HG02763 (cell line): ENCODE measurements around the gene KLHL5.

ENCODE experiments used
- ATAC-seq: cut with Tn5 transposase; IDR thresholded peaks from one replicate; pipeline ENCODE4 v1.9.1; 2021; ENCODE audit warnings: mild to moderate bottlenecking, moderate library complexity; ENCODE audit not compliant: unreplicated experiment

The KLHL5 gene

DNA sequence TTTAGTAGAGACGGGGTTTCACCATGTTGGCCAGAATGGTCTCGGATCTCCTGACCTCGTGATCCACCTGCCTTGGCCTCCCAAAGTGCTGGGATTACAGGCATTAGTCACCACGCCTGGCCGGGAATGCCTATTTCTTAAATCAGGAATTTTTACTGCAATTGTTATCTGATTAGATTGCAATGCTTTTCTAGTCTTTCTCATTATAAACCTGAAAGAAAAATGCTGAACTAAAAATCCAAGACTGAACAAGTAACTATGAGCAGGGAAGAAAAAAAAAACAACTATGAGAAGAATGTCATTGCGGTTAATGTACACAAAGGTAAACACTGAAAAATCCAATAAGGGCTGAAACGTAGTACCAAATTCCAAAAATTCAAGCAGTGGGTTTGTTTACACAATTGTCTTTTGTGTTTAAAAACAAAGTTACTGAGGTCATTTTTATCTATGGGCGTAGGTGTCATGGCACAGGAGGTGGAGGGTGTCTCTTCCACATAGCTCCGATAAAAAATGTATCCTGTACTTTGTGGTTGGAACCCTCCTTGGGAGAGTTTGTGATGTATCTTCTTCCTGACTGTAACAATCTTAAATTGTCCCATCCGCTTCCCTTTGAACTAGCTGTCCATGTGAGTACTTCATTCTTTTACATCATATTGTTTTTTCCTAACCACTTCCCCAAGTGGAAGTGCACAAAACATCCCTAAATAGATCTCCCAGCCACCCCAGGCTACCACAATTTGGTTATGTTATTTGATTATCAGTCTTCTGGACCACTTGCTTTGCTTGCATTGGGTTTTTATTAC is 18.8 kb upstream of the KLHL5 start:
- no peak for ATAC-seq

DNA sequence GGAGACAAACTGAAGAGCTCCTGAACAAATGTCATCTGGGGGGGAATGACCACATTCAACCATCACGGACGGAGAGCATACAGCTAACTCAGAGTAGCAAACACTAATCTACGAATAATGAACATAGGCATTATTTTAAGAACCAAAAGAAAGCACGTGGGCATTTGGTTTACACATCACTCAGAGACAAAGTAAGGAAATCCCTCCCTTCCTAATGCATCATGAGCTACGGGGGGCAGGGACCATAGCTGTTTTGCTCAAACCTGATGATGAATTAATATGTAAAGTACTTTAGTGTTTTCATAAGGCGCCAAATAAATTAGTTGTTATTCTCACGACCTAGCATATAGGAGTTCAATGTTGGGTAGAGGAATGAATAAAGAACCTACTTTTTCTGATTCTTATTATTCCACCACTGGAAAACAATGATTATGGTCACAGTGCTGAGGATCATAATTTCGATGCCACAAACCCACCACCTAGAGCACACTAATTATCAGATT is 18.1 kb upstream of the KLHL5 start:
- ATAC-seq: no peak

DNA sequence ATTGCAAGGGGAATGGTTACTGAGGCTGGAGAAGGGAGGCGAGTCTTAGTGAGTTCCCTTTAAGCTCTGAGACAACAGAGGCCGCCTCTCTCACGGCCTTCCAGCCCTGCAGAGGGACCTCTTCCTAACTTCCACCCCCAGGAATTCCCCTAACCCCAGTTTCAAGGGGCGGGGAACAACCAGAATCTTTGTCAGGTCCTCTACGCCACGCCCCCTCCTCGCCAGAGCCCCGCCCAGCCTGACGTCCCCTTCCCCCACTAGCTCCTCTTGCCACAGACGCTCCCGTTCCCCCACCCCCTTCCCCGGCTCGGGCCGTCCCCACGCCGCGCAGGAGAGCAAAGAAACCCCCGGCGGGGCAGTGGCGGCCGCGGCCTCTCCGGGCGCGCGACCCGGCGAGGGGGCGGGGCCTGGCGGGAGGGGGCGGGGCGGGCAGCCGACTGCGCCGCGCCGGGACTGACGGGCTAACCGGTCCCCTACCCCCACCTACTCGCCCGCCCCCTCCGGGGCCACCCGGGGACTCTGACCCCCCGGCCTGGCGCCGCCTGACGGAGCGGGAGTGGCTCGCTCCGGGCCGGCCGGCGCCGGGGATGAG is 17.6 kb upstream of the KLHL5 start:
- ATAC-seq: peak; percentile 73

DNA sequence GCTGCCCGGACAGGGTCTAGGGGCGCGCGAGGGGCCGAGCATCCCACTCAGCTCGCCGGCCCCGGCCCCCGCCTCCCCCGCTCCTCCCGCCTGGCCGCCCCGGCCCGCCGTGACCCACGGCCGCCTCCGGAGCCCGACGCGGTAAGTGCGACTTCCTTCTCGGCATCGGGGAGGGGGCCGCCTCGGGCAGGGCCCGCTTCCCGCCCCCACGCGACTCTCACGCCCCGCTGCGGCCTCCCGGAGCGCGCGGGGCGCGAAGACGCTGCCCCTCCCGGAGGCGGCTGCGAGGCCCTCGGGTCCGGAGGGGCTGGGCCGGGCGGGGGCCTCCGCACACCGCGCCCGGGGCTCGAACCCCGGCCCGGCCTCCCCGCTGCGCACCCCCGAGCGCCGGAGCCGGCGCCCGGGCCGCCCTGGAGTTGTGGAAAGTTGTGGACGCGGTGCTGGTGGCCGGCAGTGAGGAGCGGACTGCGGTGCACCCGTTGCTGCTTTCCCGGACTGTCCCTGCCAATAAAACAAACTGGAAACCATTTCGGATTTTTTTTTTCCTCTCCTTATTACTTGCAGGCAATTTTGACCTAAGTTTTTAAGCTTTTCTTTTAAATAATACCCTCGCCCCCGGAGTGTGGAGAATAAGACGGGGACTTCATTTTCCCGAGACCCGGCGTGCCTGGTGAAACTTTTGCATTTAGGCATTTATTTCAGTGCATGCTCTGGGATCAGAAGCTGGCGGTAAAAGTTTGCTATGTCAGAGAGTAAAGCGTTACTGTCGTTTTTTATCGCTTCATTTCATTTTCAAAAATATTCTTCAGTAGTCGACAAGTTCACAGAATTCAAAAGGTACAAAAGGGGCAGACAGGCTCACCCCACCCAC is 16.8 kb upstream of the KLHL5 start:
- ATAC-seq: peak; percentile 23

DNA sequence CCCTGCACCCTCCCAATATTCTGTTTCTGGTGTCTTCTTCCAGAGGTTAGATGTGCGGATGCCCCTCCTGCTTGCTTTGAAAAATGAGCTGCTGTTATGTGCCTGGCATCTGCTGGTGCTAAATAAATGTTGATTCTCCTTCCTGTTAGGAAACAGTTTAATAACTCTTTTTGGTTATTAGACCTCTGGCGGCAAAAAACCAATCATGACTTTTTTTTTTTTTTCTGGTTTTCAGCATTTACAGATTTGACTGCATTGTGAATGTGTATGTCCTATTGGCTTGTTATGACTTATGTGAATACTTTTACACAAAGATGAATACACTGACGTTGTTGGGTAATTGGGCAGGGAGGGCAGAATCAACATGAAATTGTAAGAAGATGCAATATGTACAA is 16.2 kb upstream of the KLHL5 start:
- ATAC-seq: no peak

DNA sequence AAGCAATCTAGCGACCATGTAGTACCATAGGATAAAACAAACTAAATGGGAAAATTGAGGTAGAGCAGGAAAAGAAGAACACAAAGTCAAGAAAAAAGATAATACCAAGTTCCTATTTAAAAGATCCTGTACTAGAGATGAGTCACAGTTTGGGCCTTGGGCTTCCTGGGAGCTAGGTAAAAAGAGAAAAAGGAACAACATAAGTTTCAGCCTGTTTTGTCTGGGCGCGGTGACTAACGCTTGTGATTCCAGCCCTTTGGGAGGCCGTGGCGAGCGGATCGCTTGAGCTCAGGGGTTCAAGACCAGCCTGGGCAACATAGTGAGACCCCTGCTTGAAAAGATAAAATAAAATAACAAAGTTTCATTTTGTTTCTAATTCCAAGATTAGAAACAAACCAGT is 15.8 kb upstream of the KLHL5 start:
- no peak for ATAC-seq

DNA sequence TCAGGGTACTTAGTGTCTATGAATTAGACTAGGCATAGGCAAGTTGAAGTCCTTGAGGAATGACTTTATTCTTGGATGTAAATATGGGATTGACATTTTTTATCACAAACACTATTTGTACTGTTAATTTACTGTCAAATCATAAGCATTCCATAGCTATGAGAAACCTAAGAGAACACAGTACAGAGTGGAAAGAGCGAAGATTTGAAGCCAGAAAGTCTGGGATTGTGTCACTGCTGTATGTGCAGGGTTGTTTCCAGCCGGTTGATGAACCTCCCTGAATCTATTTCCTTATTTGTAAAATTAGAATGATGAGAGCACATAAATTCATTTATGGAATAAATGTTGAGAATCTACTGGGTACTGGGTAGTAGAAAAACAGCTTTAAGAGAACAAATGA is 14.4 kb upstream of the KLHL5 start:
- ATAC-seq: no peak

DNA sequence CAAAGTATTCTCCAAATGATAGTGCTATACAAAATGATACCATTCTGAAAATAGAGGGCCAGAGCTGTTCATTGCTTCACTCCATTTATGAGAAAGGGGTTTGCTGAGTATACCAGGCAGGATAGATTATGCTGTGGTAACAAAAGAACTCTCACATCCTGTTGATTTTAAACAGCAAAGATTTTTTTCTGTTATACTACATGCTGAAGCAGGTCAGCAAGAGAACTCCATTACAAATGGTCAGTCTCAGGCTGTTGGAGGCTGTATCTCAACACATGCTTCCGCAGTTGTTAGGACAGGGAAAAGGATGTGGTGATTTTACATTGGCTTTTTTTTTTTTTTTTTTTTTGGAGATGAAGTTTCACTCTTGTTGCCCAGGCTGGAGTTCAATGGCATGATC is 13.7 kb upstream of the KLHL5 start:
- no peak for ATAC-seq

DNA sequence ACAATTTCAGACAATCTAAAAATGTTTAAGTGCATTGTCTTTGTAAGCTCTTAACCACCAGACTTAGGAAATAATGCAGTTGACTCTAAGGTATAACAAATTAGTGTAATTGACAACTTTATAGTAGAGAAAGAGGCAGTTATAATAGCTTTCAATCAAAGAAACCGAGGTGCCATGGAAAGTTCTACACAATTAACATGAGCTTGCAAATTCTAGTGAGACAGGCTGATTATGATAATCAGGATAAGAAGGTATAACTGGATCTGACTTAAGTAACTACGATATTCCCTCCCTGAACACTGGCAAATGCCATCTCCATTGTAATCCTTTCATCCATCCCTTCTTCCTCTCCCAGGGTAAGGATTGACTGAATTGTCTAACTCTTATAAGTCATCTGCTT is 11.4 kb upstream of the KLHL5 start:
- no peak for ATAC-seq

DNA sequence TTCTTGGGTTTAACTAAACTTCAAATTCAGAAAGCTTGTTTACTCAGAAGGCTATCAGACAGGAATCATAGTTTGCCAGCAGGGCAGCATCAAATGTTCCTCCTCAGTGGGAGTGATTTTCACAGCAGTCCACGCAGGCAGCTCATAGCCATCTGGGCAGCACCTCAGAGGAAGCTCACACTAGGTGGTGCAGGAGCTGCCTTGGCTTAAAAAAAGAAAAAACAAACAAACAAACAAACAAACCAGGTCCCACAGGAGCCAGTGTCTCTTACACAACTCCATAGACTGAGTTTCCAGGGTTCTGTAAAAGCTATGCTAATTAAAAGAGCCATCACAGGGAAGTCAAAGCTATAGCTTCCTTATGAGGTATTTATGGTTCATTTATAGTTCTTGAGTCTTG is 10.5 kb upstream of the KLHL5 start:
- ATAC-seq: no peak

DNA sequence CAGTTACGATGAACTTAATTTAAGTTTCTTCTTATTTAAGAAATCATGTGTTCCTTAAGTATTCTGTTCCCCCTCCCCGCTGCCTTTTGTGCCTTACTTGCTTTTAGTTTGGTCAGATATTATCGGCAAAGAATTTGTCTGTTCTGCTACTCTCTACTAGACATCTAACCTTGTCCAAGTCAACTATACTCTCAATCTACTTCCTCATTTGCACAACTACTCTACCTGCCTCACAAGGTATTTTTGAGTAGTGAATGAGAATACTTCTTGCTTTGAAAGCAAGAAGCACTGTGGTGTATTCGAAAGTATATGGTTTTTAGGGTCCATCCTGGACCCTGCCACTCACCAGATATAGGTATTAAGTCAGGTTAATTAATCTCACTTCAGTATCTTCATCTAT is 8.0 kb upstream of the KLHL5 start:
- ATAC-seq: no peak

DNA sequence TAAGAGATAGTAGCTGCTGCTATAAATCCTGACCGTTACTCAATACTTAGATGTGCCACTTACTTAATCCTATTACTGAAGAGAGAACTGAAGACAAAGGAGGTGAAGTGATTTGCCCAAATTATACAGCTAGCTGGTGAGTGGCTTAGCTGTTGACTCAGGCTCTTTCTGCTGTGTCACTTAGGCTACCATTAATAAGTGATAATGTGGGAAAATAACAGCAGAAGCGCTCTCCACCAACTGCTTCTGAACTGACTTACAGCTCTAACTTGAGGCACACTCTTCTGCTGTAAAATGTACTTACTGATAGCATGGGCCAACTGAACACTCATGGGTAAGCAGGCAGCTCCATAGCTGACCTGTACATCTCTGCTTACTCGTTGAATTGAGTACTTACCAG is 7.5 kb upstream of the KLHL5 start:
- ATAC-seq: no peak

DNA sequence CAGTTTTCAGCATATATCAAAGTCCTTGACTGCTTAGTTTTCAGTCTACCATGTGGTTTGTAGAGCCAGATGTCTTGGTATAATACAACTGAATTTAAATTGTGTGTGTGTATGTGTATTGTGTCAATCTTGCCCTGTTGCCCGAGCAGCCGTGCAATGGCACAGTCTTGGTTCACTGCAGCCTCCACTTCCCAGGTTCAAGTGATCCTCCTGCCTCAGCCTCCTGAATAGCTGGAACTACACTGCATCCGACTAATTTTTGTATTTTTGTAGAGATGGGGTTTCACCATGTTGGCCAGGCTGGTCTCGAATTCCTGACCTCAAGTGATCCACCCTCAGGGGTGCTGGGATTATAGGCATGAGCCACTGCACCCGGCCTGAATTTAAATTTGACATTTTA is 6.0 kb upstream of the KLHL5 start:
- no peak for ATAC-seq

DNA sequence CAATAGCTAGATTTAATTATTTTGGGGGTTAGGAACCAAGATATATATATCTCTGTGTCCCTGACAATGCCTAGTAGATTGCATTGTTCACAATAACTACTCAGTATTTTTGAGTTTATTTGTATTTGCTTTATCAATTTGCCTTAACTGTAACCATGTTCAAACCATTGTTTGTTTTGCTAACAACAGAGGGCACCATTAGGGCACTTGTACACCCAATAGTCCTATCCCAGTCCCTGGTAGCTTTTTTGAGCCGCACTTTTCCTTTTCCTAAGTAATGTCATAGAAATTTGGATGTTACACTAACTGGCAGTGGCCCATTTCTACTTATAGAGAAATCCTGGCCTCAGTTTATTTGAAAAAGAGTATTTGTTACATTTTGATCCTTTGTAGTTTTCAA is 575 bp upstream of the KLHL5 start:
- ATAC-seq: no peak

DNA sequence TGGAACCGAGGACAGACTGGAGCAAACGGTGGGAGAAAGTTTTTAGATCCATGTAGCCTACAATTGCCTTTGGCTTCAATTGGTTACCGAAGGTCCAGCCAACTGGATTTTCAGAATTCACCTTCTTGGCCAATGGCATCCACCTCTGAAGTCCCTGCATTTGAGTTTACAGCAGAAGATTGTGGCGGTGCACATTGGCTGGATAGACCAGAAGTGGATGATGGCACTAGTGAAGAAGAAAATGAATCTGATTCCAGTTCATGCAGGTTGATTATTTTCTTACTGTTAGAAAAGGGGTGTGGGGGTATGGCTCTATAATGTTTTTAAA is 702 bp downstream of the KLHL5 start:
- no peak for ATAC-seq

DNA sequence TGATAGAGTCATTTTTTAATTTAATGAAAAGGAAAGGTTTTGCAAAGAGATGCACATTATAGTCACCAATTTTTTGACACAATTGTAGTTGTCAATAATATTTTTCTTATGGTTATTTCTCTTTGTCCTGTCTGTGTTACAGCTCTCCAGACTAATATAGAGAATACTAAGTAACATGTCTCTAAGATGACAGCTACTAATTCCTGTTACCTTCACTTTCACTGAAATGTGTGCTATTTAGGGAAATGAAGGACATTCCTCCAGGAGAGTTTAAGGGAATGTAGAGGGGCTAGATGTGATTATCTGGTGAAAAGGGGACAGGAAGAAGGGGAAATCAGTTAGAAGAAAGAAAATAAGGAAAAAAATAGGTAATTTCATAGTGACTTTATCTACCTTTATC is 1.4 kb downstream of the KLHL5 start:
- no peak for ATAC-seq

DNA sequence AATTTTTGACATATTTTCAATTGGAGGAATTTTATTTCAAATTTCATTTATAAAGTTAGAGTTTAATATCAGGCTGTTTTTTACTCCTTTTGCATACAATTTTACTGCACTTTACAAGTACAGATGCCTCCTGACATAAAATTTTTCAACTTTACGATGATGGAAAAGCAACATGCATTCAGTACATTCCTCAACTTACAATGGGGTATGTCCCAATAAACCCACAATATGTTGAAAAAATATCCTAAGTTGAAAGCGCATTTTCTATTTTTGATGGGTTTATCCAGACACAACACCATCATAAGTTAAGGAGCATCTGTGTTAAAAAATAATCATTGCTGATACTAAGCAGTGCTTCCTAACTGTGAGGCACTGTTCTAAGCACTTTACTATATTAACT is 4.3 kb downstream of the KLHL5 start:
- no peak for ATAC-seq

DNA sequence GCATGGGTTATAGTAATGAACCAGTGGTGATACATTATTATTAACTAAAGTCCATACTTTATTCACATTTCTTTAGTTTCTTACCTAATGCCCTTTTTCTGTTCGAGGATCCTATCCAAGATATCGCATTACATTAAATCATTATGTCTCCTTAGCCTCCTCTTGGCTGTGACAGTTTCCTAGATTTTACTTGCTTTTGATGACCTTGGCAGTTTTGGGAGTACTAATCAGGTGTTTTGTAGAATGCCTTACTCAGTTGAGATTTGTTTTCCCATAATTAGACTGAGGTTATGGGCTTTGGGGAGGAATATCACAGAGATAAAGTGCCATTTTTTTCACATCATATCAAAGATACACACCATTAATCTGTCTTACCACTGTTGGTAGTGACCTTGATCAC is 5.0 kb downstream of the KLHL5 start:
- ATAC-seq: no peak

DNA sequence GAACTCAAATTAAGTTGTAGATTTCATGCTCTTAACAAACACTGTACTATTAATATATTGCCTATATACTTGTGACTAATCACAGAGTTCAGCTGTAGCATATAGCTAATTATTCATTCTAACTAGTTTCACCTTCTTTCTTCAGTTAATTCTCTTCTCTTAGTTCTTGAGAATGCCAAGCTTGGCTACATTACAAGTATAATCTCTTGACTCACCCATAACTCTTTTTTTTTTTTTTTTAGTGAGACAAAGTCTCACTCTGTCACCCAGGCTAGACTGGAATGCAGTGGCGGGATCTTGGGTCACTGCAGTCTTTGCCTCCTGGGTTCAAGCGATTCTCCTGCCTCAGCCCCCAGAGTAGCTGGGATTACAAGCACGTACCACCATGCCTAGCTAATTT is 5.4 kb downstream of the KLHL5 start:
- ATAC-seq: no peak

DNA sequence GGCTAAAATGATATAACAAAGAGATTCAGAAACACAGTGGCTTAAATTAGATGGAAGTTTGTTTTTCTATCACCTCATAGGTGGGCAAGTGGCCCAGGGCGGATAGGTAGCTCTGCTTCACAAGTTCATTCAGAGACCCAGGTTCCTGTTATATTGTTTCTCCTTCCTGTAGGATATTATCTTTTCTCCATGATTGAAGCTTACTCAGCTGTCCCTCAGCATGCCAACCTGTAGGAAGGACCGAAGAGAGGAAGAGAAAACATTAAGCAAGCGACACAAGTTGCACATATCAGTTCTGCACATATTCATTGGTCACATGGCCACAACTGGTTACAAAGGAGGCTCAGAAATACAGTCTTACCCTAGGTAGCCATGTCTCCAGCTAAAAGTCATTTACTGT is 6.9 kb downstream of the KLHL5 start:
- no peak for ATAC-seq

DNA sequence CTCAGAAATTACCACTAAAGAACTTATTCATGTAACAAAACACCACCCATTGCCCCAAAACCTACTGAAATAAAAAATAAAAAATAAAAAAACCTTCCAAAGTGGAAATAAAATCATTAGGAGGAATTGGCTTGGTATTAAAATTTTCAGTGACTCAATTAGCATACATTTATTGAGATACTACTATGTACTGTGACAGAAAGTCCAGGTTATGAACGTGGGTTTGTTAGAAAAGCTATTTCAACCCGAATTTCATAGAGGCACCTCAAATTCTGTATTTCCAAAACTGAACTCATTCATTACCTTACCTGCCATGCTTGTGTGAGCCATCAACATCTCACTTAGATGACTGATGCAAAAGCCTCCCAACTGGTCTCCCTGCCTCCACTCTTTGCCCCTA is 16.8 kb downstream of the KLHL5 start:
- ATAC-seq: no peak

DNA sequence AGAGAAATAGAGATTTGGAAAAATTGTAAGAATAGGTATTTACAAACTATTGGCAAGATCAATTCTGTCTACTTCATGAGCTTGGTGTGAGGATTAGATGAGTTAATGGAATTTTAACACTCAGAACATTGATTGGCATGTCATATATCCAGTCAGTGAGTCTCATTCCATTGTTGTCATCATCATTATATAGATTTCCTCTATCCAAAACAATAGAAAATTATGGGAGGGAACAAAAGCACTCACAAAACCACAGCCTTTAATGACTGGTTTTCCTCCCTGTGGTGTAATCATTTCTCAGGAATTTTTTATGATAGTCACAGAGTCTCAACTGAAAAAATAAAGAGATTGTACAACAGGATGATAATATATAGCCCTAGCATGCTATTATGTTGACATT is 21.1 kb downstream of the KLHL5 start:
- no peak for ATAC-seq
